COLO668 (cell line): ENCODE measurements around the gene KRTAP5-6.

Source experiments
- DNase-seq: peaks from one replicate; lab custom pipeline; 2025; ENCODE audit not compliant: unreplicated experiment; lab: John Stamatoyannopoulos, UW

The KRTAP5-6 gene

DNA sequence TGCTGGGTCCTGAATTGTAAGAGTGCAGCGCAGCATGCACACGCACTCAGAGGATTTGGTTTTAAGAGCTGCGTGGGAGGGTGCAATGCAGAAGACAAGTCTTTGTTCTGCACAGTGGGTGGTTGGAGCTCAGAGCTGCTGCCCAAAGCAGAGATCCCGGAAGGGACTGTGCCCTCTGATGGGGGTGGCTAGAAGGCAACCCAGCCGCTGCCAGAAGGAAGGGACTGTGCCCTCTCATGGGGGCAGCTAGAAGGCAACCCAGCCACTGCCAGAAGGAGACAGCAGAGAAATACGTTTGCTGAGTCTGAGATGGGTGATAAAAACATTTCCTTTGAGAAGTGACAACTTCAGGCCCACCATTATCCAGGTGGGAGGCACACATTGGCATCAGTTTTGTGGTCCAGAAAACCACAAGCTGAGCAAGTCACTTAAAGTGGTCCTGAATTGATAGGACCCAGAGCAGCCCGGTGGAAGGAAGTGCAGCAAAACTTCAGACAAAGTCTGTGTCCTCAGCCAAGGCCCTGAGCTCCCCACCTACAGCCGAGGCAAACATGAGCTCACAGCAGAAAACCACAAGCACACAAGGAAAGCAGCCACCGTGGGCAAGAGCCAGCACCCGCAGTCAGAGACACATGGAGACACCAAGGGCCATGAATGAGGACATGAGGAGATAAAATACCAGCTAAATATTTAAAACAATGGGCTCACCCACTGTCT, 4.3 kb downstream of the KRTAP5-6 start:
- DNase-seq = no peak

DNA sequence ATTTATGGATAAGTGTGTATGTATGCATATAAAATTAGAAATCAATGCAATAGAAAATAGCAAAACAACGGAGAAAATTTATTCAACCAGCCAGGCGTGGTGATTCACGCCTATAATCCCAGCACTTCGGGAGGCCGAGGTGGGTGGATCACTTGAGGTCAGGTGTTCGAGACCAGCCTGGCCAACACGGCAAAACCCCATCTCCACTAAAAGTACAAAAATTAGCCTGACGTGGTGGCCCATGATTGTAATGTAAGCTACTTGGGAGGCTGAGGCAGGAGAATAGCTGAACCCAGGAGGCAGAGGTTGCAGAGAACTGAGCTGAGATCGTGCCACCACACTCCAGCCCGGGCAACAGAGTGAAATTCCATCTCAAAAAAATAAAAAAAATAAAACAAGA, 5.5 kb downstream of the KRTAP5-6 start:
- no peak for DNase-seq

DNA sequence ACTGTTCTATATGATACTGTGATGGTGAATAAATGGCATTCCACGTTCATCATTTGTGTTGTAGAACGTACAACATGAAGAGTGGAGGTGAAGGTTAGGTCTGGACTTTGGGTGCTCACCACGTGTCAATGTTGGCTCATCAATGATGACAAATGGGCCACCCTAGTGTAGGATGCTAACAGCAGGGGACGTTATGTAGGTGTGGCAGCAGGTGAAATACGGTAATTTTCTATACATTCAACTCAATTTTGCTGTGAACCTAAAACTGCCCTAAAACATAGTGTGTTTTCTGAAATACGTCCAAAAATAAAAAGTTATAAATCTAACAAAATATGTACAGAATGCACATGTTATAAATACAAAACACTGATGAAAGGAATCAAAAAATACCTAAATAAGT, 6.2 kb downstream of the KRTAP5-6 start:
- no peak for DNase-seq

DNA sequence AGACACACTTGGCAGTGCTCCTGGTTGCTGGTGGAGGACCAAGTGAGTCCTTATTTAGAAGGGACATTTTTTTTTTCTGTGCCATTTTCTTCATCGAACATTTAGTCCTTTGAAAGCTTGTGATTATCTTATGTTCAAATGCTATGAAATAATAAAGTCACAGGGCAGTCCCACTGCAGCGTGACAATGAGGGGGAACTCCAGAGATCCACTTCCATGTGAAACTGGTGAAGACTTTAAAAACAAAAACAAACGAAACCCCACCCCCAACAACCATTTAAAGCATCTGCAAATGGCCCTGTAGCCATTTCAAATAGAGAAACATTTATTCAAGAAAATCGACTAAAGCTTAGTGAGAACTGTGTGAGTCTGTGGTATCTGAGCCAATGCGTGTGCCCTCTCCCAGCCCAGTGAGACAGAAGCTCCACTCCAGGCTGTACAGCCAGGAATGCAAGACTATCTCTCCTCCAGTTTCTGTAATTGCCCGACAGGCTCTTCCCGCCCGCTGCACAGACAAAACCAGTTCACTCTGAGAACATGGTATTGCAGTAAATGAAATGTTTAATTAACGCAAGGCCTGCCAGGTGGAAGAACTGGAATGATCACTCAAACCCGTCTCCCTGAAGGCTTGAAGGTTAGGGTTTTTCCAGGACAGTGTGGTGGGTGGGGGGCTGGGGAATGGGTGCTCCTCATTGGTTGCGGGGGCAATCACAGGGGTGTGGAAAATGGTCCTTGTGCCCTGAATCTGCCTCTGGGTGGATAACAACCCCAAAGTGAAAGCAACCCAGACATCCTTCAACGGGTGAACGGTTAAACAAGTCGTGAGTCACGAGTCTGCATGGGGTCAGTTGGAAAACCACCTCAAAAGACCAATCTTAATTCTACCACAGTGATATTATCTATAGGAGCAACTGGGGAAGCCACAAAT, 8.4 kb downstream of the KRTAP5-6 start:
- DNase-seq = no peak

DNA sequence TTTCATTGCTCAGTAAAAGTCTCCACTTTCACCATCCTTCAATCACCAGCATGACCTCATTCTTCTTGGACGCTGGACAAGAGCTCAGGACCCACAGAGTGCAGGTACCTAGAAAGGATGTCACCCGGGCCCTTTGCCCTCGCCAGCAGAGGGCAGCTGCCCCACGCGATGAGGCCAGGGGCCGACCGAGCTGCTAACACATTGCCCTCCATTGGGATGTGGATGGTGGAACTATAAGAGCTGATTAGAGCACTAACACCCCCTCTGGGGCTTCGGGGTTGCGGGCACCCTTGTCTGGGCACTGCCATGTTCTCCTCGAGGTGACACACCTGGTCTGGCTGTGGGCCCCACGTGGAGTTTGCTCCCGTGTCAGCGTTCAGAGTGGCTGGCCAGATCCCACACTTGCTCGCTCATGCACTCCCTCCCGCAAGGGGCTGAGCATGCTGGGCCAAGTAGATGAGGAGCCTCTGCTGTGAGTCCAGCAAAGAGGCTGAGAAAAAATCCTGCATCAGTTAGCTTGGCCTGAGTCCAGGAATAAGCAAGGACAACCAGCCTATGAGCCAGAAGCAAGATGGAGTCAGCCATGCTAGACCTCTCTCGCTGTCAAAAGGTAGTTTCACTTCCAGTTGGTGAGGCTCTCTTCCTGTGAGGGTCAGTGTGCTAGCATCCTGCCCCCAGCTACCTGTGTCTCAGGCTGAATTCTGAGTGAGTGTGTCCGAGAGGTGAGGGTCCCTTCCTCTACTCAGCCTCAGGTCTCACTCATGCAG, 9.8 kb downstream of the KRTAP5-6 start:
- no peak for DNase-seq

DNA sequence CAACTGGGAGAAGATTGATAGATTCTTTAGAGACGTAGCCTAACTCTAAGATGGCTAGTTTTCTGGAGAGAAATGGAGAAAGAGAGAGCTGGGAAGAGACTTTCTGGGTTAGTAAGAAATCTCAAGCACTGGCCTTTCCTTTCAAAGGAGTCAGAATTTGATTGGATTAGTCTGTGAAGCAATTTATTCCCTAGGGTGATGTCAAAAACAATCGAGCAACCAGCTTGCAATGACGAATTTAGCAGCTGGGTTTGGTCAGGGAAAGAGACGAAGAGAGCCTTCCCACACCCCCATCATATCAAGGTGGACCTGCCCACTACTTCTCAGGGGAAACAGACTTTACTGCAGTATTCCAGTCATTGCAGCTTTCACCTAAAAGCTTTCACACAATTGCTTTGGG, 10.8 kb downstream of the KRTAP5-6 start:
- no peak for DNase-seq

DNA sequence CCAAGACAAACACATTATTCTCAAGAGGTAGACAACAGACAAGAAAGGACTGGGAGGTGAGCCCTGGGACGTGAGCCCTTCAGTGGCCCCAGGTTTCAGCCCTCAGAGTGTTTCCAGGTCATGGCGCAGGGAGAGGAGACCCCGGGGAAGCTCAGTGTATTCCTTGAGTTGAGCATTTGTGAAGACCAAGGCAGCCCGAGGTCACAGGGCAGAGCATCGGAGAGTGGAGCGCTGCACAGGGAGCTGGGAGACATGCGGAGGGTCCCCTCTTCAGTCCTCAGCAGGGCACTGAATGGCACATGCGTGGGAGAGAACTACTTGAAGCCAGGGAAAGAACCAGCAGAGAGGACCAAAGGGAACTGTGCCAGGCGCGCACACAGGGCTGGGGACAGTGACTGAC, 11.7 kb downstream of the KRTAP5-6 start:
- no peak for DNase-seq

DNA sequence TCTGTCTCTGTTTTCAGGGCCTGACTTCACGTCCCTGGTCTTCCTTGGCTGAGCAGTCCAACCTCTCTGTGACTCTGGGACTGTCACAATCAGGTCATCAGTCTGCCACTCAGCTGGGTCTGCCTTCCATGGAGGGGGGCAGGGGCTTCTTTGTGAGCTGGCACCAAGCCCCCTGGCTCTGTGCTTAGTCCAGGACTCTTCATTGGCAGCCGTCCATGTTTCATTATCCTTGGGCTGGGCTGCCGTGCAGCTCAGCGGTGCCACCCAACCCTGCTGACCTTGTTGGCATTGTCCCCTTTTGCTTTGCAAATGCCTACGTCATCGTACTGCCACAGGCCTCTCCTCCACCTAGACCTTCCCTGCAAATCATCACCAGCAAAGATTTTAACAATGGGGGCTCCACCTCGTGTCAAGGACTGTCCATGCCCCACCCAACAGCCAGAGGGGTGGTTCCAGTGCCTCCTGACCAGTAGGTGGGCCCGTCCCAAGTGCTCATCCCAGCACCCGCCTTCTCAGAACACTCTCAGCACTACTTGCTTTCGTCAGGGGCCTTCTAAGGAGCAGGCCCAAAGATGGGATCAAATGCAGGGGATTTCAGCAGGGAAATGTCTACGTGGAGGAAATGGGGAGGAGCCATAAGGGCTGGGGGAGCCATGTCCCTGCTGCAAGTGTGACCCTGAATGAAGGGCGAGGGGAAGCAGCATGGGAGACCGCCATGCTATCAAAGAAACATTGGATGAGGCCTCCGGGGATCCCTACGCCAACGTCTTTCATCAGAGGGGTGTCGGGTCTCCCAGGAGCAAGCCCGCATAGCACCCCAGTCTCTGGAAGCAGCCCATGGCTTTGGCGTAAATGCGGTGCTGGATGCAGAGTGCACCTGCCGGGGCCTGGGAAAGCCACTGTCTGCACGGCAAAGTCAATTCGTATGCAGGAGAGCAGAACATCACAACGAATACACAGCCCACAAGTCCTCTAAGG, 18.2 kb downstream of the KRTAP5-6 start:
- DNase-seq = no peak

DNA sequence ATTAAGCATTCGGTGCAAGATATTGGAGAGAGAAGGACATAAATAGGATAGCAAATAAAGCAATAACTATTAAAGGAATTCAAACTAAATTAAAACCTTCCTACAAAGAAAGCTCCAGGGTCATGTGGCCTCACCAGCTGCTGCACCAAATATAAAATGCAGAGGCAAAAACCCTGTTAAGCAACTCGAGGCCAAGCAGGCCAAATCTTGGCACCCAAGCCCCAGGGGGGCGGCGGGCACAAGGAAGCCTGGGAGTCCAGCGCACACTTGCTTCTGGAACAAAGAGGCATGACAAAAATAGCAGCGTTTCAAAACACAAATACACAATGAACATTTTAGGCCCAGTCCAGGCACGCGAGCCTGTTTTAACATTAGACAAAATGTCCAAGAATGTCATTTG, 20.8 kb downstream of the KRTAP5-6 start:
- DNase-seq = no peak

DNA sequence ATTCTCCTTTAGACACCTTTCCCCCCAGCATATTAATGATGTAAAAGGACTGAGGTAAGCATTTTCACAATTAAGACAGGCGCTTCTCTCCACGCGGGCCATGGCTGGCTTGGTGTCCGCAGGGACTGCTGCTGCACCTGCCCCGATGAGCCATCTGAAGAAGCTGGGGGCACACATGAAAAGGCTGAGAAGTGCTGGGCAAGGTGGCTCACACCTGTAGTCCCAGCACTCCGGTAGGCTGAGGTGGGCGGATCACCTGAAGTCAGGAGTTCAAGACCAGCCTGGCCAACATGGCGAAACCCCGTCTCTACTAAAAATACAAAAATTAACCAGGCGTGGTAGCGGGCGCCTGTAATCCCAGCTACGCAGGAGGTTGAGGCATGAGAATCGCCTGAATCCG, 21.3 kb downstream of the KRTAP5-6 start:
- no peak for DNase-seq

DNA sequence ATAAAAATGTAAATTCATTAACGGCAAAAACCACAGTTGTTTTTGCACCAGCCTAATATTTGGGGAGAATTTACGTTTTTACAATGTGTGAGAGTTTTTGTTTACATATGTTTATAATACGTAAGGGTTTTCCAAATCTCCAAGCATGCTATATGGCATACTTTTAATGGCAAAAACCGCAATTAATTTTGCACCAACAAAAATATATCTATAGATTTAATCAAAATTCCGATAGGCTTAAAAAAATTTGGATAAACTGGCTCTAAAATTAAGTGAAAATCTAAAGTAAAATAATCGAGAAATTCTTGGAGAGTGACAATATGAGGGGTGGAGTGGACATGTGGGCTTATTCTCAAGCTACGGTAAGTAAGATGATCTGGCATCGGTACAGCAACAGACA, 22.8 kb downstream of the KRTAP5-6 start:
- DNase-seq = no peak

DNA sequence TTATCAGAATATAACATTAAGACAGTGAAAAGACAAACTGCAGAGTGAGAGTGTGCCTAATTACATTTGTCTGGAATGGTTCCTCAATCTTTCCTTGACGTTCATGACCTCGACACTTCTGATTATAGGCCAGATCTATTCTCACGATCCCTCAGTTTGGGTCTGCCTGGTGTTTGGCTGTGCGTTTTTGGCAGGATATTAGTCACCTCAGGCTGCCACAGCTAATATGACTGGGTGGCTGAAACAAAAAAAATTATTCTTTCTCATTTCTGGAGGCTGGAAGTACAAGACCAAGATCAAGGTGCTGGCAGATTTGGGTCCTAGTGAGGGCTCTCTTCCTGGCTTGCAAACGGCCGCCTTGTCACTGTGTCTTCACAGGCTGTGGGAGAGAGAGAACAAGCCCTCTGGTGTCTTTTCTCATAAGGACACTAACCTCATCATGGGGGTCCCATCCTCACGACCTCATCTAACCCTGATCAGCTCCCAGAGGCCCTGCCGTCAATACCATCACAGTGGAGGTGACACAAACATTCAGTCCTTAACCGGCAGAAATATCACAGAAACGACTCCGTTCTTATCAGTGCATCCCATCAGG, 30.2 kb downstream of the KRTAP5-6 start:
- DNase-seq = no peak

DNA sequence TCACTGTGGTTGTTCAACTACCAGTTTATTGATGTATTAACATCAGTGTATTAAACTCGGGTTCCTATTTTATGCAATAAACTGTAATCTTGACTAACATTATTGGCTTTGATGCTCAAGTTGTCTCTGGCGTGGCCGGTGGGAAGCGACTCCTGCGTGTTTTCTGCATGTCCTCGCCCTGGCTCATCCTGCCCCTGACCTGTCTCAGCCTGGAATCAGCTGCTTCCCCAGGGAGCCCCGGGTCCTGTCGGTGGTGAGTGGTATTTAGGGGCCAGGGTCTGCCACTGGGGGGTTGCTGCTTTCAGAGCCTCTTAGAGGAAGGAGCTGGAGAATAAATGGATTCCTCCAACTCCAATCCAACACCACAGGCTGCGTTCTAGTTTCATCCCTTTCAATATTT, 30.9 kb downstream of the KRTAP5-6 start:
- DNase-seq = no peak

DNA sequence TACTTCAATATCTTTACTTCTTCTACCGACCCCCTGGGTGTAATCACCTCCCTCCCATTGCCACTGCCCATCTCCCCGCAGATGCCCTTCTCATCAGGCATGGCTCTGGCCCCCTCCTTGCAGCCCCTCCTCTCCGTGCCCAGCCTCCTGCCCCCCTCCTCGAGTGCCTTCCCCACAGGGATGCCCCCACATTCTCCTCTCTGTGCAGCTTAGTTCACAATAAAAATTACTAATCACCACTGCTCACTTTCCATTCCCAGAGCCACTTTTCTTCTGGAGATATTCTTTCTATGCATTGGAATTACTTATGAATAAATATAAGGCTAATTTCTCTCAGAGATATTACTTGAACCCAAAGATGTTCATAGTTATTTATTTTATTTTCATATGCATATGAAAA, 31.3 kb downstream of the KRTAP5-6 start:
- no peak for DNase-seq

DNA sequence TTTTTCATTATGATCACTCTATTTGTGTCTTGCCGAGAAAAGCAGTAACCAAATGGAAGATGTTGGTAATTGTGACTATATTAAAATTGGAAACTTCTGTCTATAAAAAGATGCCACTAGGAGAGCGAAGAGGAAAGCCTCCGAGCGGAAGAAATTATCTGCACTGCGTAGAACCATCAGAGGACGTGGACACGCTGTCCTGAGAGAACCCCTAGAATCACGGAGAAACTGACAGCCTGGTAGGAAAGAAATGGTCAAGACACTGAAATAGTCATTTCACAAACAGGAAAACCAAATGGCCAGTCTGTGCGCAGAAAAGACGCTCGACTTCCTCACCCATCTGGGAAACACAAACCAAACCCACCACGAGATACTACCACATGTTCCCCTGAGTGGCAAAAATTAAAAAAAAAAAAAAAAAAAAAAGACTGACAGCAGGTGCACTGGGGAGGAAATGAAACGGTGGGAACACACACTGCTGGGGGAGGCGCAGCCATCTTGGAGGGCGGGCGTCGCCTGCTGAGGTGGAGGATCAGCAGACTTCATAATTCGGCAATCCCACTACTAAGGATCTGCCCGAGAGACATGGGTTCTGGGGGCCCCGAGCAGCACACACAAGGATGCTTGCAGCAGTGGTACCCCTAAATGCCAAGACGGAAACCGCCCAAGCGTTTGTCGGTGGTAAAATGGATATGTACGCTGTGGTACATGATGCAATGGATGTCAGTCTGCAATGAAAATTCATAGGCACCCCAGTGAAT, 32.1 kb downstream of the KRTAP5-6 start:
- no peak for DNase-seq

DNA sequence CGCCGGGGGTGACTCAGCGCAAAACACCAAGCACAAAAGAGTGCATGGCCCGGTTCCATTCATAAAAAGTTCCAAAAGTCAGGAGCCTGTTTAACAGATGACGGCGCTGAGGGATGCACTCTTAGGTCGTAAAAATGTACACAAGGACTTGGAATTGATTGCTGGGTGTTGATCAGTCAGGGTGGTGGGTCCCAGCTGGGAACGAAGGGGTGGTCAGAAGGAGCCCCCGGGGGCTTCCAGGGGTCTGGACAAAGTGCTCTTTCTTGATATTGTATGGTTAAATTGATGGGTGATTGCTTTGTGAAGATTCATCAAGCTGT, 32.7 kb downstream of the KRTAP5-6 start:
- no peak for DNase-seq

DNA sequence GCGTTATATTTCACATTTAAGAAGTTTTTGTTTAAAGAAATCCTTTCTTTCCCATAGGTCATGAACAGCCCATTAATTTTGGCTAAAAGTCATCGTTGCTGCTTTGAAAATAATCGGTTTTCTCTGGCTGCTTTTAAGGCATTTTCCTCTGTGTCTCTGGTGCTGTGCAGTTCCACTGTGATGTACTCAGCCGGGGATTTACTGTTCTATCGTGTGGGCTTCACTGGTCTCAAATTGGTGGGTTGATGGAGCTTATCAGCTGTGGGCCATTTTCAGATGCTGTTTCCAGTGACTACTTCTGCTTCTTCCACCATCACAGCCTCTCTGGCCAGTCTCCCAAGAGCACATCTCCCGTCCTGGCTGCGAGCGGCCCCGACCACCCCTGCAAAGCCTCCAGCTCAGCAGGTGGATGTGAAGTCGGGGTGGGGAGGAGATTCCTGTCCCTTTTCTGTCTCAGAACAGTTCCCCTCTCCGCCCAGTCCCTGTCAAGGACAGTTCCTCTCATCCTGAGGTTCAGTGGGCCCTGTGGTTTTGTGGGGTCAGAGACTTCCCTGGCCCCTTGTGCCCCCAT, 33.1 kb downstream of the KRTAP5-6 start:
- no peak for DNase-seq

DNA sequence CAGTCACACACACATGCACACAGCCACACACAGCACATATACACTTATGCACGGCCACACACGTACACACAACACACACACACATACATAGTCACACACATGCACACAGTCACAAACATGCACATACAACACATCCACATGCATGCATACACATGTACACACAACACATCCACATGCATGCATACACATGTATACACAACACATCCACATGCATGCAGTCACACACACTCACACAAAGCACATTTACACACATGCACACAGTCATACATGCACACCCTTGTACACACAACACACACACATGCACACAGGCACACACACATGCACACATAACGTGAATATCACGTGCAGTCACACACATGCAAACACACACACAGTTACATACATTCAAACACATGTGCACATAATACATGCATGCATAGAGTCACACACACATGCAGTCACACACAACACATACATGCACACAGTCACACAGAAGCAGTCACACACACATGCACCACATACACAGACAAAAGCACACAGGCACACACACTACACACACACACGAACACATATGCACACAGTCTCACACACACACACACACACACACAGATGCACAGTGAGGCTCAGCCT, 34.6 kb downstream of the KRTAP5-6 start:
- DNase-seq = no peak
